Choroid plexus epithelial cell (primary cell): ENCODE data around the gene PDX1.

Source experiments
- DNase-seq: peaks from one replicate; pipeline ENCODE4 v3.0.0-alpha.2; 2010; ENCODE audit warnings: low read depth
- H3K4me3 ChIP-seq: 2 replicates; pipeline ENCODE4 v1.5.1; 2011; ENCODE audit warnings: low read depth, mild to moderate bottlenecking, control low read depth, low read length, moderate library complexity
- CTCF ChIP-seq: conservative IDR thresholded peaks from 2 replicates; pipeline ENCODE4 v1.5.1; 2011; ENCODE audit warnings: low read depth, mild to moderate bottlenecking, control low read depth, inconsistent platforms, low read length, moderate library complexity

The PDX1 gene

GRCh38 chr13:27968316-27969081 is 48.7 kb downstream of the PDX1 start:
- DNase-seq, result no peak
- H3K4me3 ChIP-seq, result no peak overlapping the region
- no peak for TF ChIP-seq CTCF

- TF ChIP-seq CTCF, result no peak
- no peak for DNase-seq
- H3K4me3 ChIP-seq, result no peak within 1 kb of the TSS
Observed at GRCh38 chr13:27969082-27969865, 49.5 kb downstream of the PDX1 start, which contains the start of gene CDX2. TSS of gene CDX2 (minus strand) at chr13:27969315. CDS start at chr13:27969006, 309 bp downstream.

GRCh38 chr13:27969866-27970229 is 50.0 kb downstream of the PDX1 start:
- no peak for TF ChIP-seq CTCF

GRCh38 chr13:27970382-27971235 is 50.8 kb downstream of the PDX1 start:
- TF ChIP-seq CTCF, result no peak
- no peak overlapping the region for H3K4me3 ChIP-seq
- no peak for DNase-seq

More at GRCh38 chr13:27969866-27970229, 50.0 kb downstream of the PDX1 start:
- DNase-seq, result no peak
- H3K4me3 ChIP-seq, result no peak overlapping the region

GRCh38 chr13:27971236-27971645 is 51.4 kb downstream of the PDX1 start:
- DNase-seq, result no peak
- H3K4me3 ChIP-seq, result no peak overlapping the region
- no peak for TF ChIP-seq CTCF

GRCh38 chr13:27971776-27972477 is 52.1 kb downstream of the PDX1 start:
- DNase-seq, result no peak
- no peak overlapping the region for H3K4me3 ChIP-seq
- TF ChIP-seq CTCF, result no peak
